ENCODE data around the gene CPED1.

DNA sequence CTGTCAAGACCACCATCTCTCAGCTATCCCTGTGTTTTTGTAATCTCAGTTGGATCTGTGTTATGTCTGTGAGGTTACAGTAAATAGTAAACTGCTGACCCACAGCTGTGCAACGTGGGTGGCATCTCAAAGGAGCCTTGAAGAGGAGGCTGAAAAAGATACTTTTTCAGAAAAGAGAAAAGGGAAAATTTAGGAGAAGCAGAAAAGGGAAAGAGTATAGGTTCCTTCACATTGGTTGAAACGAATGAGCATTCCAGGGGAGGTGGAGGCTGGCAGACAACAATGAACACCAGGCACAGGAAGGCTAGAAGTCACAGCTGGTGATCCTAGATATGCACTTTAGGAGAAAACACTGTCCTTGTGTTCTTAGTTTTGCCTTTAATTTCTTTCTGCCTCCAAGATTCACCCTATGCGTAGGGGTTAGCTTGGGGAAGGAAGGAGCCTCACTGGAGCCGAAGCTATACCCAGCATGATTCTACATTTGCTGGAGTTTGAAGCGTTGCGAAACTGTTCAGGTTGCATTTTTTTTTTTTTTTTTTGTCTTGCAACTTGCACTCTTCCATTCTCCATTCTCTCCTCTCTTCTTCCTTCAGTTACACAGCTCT is 18.3 kb downstream of the CPED1 start:
- TF ChIP-seq, protein P1, sequence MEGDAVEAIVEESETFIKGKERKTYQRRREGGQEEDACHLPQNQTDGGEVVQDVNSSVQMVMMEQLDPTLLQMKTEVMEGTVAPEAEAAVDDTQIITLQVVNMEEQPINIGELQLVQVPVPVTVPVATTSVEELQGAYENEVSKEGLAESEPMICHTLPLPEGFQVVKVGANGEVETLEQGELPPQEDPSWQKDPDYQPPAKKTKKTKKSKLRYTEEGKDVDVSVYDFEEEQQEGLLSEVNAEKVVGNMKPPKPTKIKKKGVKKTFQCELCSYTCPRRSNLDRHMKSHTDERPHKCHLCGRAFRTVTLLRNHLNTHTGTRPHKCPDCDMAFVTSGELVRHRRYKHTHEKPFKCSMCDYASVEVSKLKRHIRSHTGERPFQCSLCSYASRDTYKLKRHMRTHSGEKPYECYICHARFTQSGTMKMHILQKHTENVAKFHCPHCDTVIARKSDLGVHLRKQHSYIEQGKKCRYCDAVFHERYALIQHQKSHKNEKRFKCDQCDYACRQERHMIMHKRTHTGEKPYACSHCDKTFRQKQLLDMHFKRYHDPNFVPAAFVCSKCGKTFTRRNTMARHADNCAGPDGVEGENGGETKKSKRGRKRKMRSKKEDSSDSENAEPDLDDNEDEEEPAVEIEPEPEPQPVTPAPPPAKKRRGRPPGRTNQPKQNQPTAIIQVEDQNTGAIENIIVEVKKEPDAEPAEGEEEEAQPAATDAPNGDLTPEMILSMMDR (IDR thresholded peaks at IDR 0.05) = no peak
- TF ChIP-seq POLR2A (IDR thresholded peaks at IDR 0.05) = no peak
